ENCODE results near the gene UTP15.

GRCh38 chr5:73519531-73520283 lies 45.8 kb upstream of the UTP15 start:
- TF ChIP-seq FOS (IDR thresholded peaks at IDR 0.05; ENCODE audit: borderline replicate concordance, extremely low read depth, insufficient read length) = no peak
- no peak for TF ChIP-seq ZNF274 (IDR thresholded peaks at IDR 0.05; ENCODE audit: insufficient read depth, insufficient read length)
- TF ChIP-seq SMC3 (IDR thresholded peaks at IDR 0.05; ENCODE audit: borderline replicate concordance, low read length) = peak; percentile 66; the same call in 1 of the 2 replicates
- no peak for TF ChIP-seq SPI1 (IDR thresholded peaks at IDR 0.05; ENCODE audit: borderline replicate concordance, insufficient read depth, low read depth, low read length)
- TF ChIP-seq, protein P1, sequence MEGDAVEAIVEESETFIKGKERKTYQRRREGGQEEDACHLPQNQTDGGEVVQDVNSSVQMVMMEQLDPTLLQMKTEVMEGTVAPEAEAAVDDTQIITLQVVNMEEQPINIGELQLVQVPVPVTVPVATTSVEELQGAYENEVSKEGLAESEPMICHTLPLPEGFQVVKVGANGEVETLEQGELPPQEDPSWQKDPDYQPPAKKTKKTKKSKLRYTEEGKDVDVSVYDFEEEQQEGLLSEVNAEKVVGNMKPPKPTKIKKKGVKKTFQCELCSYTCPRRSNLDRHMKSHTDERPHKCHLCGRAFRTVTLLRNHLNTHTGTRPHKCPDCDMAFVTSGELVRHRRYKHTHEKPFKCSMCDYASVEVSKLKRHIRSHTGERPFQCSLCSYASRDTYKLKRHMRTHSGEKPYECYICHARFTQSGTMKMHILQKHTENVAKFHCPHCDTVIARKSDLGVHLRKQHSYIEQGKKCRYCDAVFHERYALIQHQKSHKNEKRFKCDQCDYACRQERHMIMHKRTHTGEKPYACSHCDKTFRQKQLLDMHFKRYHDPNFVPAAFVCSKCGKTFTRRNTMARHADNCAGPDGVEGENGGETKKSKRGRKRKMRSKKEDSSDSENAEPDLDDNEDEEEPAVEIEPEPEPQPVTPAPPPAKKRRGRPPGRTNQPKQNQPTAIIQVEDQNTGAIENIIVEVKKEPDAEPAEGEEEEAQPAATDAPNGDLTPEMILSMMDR (IDR thresholded peaks at IDR 0.05 in 2 of 3, conservative IDR thresholded peaks at IDR 0.05 in 1 of 3; ENCODE audit: control insufficient read depth in 2 of 3, extremely low read depth in 1 of 3, insufficient read depth in 1 of 3, low read depth in 3 of 3, low read length in 3 of 3) = peak; percentile 83 to 96 (median 92)
- TF ChIP-seq EED (IDR thresholded peaks at IDR 0.05; ENCODE audit: low read depth) = no peak
- no peak for TF ChIP-seq SIX5 (IDR thresholded peaks at IDR 0.05; ENCODE audit: low read depth, low read length, severe bottlenecking)
- no peak for TF ChIP-seq POLR2A (IDR thresholded peaks at IDR 0.05; ENCODE audit: low read depth, low read length)
- no peak for TF ChIP-seq GABPA (IDR thresholded peaks at IDR 0.05; ENCODE audit: low read depth)
- TF ChIP-seq CREM (IDR thresholded peaks at IDR 0.05; ENCODE audit: low read depth) = peak; percentile 32; the same call in 1 of the 2 replicates
- no peak for TF ChIP-seq JUNB (IDR thresholded peaks at IDR 0.05)
- TF ChIP-seq NFYB (IDR thresholded peaks at IDR 0.05; ENCODE audit: insufficient read depth, low read depth, low read length) = no peak
- no peak for TF ChIP-seq POLR2AphosphoS2 (IDR thresholded peaks at IDR 0.05; ENCODE audit: low read depth, low read length)
- no peak for TF ChIP-seq PKNOX1 (IDR thresholded peaks at IDR 0.05)

Measured in GM12878 (cell line).